GM10847 (cell line): ENCODE measurements around the gene EGFL6.

Source experiments
- POLR2A ChIP-seq: IDR thresholded peaks from 2 replicates; pipeline ENCODE4 v1.6.1; 2011; ENCODE audit not compliant: insufficient read length; ENCODE audit errors: extremely low read depth

Gene EGFL6

DNA sequence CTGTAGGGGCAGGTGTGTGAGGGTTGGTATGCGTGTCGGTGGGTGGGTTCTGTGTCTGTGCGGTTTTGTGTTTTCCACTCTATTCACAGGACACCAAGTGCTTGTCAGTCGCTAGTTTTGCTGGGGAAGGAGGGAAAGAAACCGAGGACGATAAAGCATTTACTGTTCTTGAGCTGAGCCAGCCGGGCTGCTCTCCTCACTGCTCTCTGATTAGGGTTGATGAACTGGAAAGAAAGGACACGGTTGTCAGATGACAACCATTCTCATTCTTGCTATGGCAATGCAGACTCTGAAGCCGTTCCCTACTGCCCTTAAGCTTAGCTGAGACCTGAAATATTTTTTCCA, 832 bp downstream of the EGFL6 start:
- TF ChIP-seq POLR2A, result no peak

- TF ChIP-seq POLR2A, result no peak
Measured at GRCh38 chrX:13571136-13571535, 1.7 kb downstream of the EGFL6 start.

DNA sequence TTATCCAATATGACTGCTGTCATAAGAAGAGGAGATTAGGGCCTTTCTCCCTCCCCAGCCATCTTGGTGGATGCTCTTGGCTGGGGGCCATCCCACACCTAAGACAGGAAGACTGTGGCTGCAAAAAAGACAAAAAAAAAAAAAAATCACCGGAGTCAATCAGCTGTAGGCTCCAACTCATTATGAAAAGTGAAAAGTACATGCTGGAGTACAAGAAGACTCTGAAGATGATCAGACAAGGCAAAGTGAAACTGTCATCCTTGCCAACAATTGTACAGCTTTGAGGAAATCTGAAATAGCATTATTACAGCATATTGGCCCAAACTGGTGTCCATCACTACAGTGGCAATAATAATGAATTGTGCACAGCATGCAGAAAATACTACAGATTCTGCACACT, 5.2 kb downstream of the EGFL6 start:
- TF ChIP-seq POLR2A, result no peak

DNA sequence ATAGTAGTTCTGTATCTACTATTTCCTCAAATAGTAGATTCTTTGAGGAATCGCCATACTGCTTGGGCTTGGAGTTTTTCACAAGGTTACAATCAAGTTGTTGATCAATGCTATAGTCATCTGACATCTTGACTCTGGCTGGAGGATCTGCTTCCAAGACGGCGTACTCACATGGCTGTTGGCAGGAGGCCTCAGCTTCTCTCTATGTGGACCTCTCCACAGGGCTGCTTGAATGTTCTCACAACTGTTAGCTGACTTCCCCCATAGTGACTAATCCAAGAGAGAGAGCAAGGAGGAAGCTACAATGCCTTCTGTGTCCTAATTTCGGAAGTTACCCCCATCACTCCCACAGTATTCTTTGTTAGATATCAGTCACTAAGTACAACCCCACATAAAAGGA, 10.3 kb downstream of the EGFL6 start:
- no peak for TF ChIP-seq POLR2A

DNA sequence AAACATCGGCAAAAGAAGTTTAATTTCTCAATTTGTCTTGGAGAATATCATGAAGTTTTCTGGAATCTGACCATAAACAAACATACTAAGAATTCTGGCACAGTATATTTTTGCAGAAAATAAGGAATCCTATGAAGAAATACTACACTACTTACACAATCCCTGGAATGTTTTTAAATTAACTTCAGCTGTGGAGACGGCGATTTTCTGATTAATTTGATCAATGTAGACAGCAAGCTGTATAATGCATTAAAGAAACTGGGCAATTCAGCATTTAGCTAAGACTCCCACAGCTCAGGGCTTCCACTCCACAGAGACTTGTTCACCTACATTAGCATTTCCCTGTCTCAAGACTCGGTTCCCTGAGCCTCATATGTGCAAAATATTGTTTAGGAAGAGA, 12.2 kb downstream of the EGFL6 start:
- TF ChIP-seq POLR2A, result no peak

DNA sequence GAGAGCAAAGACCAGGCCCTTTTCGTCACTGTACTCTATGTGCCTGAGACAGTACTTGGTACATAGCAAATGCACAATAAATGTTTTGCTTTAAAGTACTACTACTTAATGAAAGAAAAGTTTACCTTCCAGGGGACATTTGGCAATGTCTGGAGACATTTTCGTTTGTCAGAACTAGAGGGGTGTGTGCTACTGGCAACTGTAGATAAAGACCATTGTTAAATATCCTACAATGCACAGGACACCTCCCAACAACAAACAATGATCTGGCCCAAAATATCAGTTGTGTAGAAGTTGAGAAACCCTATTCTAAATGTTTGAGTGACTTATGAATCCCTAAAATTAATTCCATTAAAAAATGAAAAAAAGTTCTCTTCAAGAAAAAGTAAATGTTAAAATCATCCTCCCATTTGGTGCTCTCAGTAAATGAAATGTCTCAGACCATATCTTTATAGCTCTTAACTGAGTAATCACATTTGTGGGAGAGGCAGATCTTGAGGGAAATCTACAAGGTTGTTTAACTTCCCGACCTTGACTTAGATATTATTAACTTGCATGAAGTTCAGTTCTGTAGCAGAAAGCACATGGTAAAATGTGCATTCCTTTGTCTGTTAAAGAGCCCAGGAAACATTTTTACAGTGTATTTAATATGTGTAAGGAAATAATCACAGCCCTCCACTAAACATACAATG, 18.5 kb downstream of the EGFL6 start:
- no peak for TF ChIP-seq POLR2A

DNA sequence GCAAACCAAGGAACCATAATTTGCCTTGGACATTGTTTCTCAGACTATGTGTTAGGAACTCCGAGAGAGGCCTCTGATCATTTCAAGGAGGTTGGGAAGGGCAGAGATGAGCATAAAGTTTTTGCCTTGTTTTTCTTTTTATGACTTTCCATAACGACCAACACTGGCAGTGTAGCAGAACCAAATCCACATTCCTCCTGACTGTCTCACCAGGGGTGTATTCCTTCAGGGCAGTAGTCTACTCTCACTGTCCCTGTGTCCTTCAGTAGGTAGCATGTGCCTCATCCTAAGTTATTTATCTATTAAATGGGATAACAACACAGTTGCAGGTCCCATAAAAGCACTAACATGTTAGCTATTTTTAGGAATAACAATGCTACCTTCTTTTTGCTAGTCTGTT, 20.8 kb downstream of the EGFL6 start:
- TF ChIP-seq POLR2A, result no peak

DNA sequence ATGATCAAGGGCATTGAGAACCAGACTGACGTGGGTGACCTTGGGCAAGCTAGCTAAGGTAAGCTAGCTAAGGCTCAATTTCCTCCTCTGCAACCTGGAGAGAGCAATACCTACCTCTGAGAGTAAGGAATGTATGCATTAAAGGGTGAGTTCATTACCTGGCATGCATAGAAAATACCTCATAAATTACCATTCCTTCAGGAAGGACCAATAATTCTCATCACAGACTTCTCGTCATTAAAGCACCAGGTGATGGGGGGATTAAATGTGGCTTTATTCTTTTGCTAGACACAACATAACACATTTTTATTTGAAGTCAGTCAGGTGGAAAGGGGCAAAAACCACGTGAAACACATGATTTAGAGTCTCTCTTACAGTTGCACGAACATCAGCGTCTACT, 21.5 kb downstream of the EGFL6 start:
- no peak for TF ChIP-seq POLR2A

- no peak for TF ChIP-seq POLR2A
Measured at GRCh38 chrX:13597874-13598273, 28.5 kb downstream of the EGFL6 start.

- no peak for TF ChIP-seq POLR2A
Measured at GRCh38 chrX:13598877-13599276, 29.5 kb downstream of the EGFL6 start.

DNA sequence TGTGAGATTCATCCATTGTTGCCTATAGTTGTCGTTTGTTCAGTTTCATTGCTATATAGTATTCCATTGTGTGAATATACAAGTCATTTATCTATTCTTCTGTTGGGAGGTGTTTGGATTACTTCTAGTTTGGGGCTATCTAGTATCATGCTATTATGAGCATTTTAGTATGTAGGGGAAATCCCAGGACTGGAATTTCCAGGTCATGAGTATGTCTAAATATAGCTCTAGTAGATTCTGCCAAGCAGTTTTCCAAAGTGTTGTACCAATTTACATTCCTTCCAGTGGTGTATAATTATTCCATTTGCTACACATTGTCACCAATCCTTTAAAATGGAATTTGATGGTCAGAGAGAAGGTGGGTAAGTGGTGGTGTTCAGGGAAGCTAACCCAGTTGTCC, 30.1 kb downstream of the EGFL6 start:
- TF ChIP-seq POLR2A, result no peak

GRCh38 chrX:13605611-13606010, 36.2 kb downstream of the EGFL6 start:
- TF ChIP-seq POLR2A, result no peak

- TF ChIP-seq POLR2A, result no peak
Measured at GRCh38 chrX:13607331-13607995, 38.1 kb downstream of the EGFL6 start.

GRCh38 chrX:13607996-13608365, 38.6 kb downstream of the EGFL6 start:
- TF ChIP-seq POLR2A, result no peak

GRCh38 chrX:13614154-13614553, 44.8 kb downstream of the EGFL6 start:
- no peak for TF ChIP-seq POLR2A

- TF ChIP-seq POLR2A, result no peak
Measured at GRCh38 chrX:13620207-13620606, 50.8 kb downstream of the EGFL6 start.

- TF ChIP-seq POLR2A, result no peak
Measured at GRCh38 chrX:13622401-13622964, 53.1 kb downstream of the EGFL6 start.

DNA sequence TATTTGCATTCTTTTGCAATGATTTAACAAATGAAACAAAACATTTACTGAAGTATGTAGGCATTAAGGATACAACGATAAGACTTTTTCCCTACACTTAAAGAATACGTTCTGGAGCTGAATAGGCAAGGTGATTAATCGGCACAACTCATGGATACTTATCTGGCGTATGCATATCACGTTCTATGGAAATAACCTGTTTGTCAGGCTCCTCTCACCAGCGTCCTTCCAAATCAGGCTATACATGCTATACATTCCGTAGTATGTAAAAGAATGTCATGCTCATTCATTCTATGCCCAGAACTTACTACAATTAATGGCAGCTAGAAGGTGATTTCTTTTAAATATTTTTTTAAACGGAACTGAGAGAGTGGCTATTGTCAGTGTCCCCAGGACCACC, 57.9 kb downstream of the EGFL6 start:
- TF ChIP-seq POLR2A, result no peak

DNA sequence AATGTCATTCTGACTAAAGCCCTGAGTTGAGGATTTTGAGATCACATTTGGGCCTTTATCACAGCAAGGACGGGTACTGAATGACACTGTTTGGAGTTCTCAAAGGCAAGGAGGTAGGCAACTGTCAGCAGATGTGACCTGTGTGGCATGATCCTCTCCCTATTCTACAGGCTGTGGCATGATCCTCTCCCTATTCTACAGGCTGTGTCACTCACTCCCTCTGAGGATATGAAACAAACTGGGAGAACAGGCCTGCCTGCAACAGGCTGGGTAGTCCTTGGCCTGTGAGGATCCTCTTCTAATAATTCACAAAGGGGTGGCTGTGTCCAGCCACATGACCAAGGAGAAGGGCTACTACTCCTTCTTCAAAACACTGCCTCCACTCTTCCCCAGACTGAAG, 68.6 kb downstream of the EGFL6 start:
- TF ChIP-seq POLR2A, result no peak
